Adrenal gland (tissue), 5 donors: ENCODE data around the gene EXOC4.

Source experiments
- POLR2A ChIP-seq, 2 donors: fragments of 450-650 bp; IDR thresholded peaks; one replicate each; pipeline ENCODE4 v1.6.1; 2017; ENCODE audit warnings: antibody characterized with exemption in 2 of 2, mild to moderate bottlenecking in 2 of 2, moderate library complexity in 1 of 2
- TF ChIP-seq, protein P1 (sequence below), 6 experiments: fragments of 450-650 bp in 4 of 6; fragments of 200-600 bp in 2 of 6; sonication (generic) in 1 of 6; IDR thresholded peaks; 1 replicate in 5 of 6; 2 replicates in 1 of 6; pipeline versions ENCODE4 v1.5.1 to v1.8.0; 2016 to 2021; ENCODE audit warnings: antibody characterized with exemption in 6 of 6, mild to moderate bottlenecking in 2 of 6, moderate library complexity in 1 of 6
- donor health status: DM: no; HTN: no; CAD: no.

GRCh38 chr7:133851411-133851810 is 598.5 kb downstream of the EXOC4 start:
- TF ChIP-seq, protein P1, sequence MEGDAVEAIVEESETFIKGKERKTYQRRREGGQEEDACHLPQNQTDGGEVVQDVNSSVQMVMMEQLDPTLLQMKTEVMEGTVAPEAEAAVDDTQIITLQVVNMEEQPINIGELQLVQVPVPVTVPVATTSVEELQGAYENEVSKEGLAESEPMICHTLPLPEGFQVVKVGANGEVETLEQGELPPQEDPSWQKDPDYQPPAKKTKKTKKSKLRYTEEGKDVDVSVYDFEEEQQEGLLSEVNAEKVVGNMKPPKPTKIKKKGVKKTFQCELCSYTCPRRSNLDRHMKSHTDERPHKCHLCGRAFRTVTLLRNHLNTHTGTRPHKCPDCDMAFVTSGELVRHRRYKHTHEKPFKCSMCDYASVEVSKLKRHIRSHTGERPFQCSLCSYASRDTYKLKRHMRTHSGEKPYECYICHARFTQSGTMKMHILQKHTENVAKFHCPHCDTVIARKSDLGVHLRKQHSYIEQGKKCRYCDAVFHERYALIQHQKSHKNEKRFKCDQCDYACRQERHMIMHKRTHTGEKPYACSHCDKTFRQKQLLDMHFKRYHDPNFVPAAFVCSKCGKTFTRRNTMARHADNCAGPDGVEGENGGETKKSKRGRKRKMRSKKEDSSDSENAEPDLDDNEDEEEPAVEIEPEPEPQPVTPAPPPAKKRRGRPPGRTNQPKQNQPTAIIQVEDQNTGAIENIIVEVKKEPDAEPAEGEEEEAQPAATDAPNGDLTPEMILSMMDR (IDR thresholded peaks at IDR 0.05): no peak
- TF ChIP-seq POLR2A (IDR thresholded peaks at IDR 0.05): no peak
